Measurements from ENCODE around the gene LTB4R2.

DNA sequence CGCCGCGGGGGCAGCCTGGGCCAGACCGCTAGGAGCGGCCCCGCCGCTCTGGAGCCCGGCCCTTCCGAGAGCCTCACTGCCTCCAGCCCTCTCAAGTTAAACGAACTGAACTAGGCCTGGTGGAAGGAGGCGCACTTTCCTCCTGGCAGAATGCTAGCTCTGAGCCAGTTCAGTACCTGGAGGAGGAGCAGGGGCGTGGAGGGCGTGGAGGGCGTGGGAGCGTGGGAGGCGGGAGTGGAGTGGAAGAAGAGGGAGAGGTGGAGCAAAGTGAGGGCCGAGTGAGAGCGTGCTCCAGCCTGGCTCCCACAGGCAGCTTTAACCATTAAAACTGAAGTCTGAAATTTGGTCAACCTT is 6.6 kb downstream of the LTB4R2 start:
- TF ChIP-seq EZH2phosphoT487 (IDR thresholded peaks at IDR 0.05; ENCODE audit: insufficient read depth, low read depth): no peak
- no peak for TF ChIP-seq EZH2 (IDR thresholded peaks at IDR 0.05; ENCODE audit: insufficient read depth, poor library complexity, severe bottlenecking)
